ENCODE data around the gene EIPR1. TPM values are rescaled to one million over a fixed set of nuclear protein-coding genes. Genes with fewer than 3 reads are reported as not detected.

EIPR1 gene
- total and polyA plus RNA-seq, 2 donors from 2014 or later, result 28.2 to 37.8 TPM

DNA sequence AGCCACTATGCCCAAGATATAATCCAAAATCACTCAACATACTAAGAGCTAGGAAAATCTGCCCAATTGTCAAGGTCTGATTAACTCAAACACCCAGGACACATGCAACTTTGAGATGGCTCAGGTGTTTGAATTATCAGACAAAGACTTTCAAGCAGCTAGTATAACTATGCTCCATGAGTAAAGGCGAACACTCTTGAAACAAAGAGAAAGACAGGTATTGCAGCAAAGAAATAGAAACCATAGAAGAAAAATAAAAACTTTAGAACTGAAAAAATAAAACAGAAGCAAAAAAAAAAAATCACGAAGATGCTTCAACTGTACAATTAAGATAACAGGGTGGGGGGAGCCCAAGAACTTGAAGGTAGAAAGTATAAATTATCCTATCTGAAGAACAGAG, 214.2 kb downstream of the EIPR1 start:
- no peaks in the 10 kb centered on the region for H3K36me3 ChIP-seq (ENCODE audit: control insufficient read depth in 2 of 3, insufficient read depth in 3 of 3, low read length in 3 of 3)
- H3K27ac ChIP-seq (ENCODE audit: low read depth in 2 of 2, low read length in 2 of 2), result no peak overlapping the region
- peaks cover 0 to 10% (median 0%) of the 10 kb centered on the region in 3 donors for H3K9me3 ChIP-seq (ENCODE audit: control insufficient read depth in 2 of 3, insufficient read depth in 1 of 3, low read length in 3 of 3)
- FAIRE-seq (no peak), DNase-seq (no peak)
- TF ChIP-seq, protein P1, sequence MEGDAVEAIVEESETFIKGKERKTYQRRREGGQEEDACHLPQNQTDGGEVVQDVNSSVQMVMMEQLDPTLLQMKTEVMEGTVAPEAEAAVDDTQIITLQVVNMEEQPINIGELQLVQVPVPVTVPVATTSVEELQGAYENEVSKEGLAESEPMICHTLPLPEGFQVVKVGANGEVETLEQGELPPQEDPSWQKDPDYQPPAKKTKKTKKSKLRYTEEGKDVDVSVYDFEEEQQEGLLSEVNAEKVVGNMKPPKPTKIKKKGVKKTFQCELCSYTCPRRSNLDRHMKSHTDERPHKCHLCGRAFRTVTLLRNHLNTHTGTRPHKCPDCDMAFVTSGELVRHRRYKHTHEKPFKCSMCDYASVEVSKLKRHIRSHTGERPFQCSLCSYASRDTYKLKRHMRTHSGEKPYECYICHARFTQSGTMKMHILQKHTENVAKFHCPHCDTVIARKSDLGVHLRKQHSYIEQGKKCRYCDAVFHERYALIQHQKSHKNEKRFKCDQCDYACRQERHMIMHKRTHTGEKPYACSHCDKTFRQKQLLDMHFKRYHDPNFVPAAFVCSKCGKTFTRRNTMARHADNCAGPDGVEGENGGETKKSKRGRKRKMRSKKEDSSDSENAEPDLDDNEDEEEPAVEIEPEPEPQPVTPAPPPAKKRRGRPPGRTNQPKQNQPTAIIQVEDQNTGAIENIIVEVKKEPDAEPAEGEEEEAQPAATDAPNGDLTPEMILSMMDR (IDR thresholded peaks at IDR 0.05; ENCODE audit: borderline replicate concordance, extremely low read depth, insufficient read depth), result no peak
- no peak overlapping the region for H3K4me3 ChIP-seq (ENCODE audit: low read length in 3 of 3)
- H3K4me1 ChIP-seq (ENCODE audit: control insufficient read depth in 2 of 3, insufficient read depth in 2 of 3, low read depth in 1 of 3, low read length in 3 of 3), result no peaks in the 10 kb centered on the region
- H3K9ac ChIP-seq (ENCODE audit: low read length in 3 of 3), result no peak overlapping the region
- H3K27me3 ChIP-seq (ENCODE audit: control insufficient read depth, insufficient read depth, low read length), result no peaks in the 10 kb centered on the region
- intact Hi-C loops (cut with DNase I), result no loop called here

DNA sequence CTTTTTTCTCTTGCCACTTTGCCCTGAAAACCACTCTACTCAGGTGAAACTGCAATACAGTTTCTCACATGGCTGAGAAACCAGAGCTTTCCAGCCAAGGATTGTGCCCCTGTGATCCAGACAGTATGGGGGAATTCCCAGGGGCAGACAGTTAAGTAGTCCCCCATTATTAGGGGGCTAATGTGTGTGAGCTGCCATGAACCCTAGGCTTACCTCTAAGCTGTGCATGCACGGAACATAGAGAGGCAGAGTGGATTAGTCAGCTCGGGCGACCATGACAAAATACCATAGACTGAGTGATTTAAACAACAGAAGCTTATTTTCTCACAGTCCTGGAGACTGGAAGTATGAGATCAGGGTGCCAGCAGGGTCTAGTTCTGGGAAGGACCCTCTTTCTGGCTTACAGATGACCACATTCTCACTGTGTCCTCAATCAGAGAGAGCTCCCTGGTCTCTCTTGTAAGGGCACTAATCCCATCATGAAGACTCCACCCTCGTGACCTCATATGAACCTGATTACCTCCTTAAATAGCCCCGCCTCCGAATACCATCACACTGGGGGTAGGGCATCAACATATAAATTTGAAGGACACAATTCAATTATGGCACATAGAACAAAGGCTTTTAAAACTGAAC, 215.1 kb downstream of the EIPR1 start:
- no peak overlapping the region for H3K9ac ChIP-seq (ENCODE audit: low read length in 3 of 3)
- H3K27ac ChIP-seq (ENCODE audit: low read depth in 2 of 2, low read length in 2 of 2), result no peak overlapping the region
- no peaks in the 10 kb centered on the region for H3K27me3 ChIP-seq (ENCODE audit: control insufficient read depth, insufficient read depth, low read length)
- no peaks in the 10 kb centered on the region for H3K36me3 ChIP-seq (ENCODE audit: control insufficient read depth in 2 of 3, insufficient read depth in 3 of 3, low read length in 3 of 3)
- no peak overlapping the region for H3K4me3 ChIP-seq (ENCODE audit: low read length in 3 of 3)
- TF ChIP-seq, protein P1 (IDR thresholded peaks at IDR 0.05; ENCODE audit: borderline replicate concordance, extremely low read depth, insufficient read depth), result no peak
- H3K4me1 ChIP-seq (ENCODE audit: control insufficient read depth in 2 of 3, insufficient read depth in 2 of 3, low read depth in 1 of 3, low read length in 3 of 3), result no peaks in the 10 kb centered on the region
- H3K9me3 ChIP-seq (ENCODE audit: control insufficient read depth in 2 of 3, insufficient read depth in 1 of 3, low read length in 3 of 3), result peaks cover 0 to 10% (median 0%) of the 10 kb centered on the region in 3 donors
- FAIRE-seq (no peak), DNase-seq (no peak)
- intact Hi-C loops (cut with DNase I), result no loop called here

DNA sequence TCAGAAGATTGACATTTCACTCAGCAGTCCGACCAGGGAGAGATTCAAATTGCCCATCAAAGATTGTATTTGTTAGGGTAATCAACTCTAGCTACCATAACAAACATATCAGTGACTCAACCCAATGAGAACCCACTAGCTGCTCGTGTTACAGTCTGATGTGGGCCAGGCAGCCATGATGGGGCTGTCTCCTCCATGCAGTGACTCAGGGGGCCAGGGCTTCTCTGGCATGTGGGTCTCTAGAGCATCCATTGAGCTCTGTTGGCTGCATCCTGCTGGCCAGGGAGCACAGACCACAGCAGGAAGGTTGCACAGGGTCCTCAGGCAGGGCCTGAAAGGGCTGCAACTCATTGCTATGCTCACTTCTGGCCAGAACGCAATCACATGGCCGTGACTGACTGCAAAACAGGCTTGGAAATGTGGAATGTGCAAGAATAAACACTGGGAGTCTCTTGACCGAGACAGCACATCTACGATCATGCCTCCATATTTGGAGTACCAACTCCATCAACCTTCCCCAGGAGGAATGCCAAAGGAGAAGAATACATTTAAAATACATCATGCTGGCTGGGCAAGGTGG, 216.8 kb downstream of the EIPR1 start:
- Histone ChIP-seq H3K36me3 (ENCODE audit: control insufficient read depth in 2 of 3, insufficient read depth in 3 of 3, low read length in 3 of 3) (no peaks in the 10 kb centered on the region), H3K4me3 (ENCODE audit: low read length in 3 of 3) (no peak overlapping the region), H3K27ac (ENCODE audit: low read depth in 2 of 2, low read length in 2 of 2) (no peak overlapping the region), H3K9me3 (ENCODE audit: control insufficient read depth in 2 of 3, insufficient read depth in 1 of 3, low read length in 3 of 3) (peaks cover 0 to 10% (median 0%) of the 10 kb centered on the region in 3 donors), H3K9ac (ENCODE audit: low read length in 3 of 3) (no peak overlapping the region), H3K27me3 (ENCODE audit: control insufficient read depth, insufficient read depth, low read length) (no peaks in the 10 kb centered on the region), H3K4me1 (ENCODE audit: control insufficient read depth in 2 of 3, insufficient read depth in 2 of 3, low read depth in 1 of 3, low read length in 3 of 3) (no peaks in the 10 kb centered on the region)
- intact Hi-C loops (cut with DNase I), result no loop called here
- TF ChIP-seq, protein P1 (IDR thresholded peaks at IDR 0.05; ENCODE audit: borderline replicate concordance, extremely low read depth, insufficient read depth), result no peak
- DNase-seq (no peak), FAIRE-seq (no peak)

Data from kidney (tissue), 14 donors.